GM12873 (cell line): ENCODE measurements around the gene USB1.

Experiments used
- TF ChIP-seq, protein P1 (sequence below): IDR thresholded peaks from 2 replicates; pipeline ENCODE4 v1.5.1; 2012; ENCODE audit warnings: low read depth, mild to moderate bottlenecking, moderate library complexity, low read length, control low read depth; ENCODE audit not compliant: insufficient read depth; ENCODE audit errors: missing control alignments

The USB1 gene

DNA sequence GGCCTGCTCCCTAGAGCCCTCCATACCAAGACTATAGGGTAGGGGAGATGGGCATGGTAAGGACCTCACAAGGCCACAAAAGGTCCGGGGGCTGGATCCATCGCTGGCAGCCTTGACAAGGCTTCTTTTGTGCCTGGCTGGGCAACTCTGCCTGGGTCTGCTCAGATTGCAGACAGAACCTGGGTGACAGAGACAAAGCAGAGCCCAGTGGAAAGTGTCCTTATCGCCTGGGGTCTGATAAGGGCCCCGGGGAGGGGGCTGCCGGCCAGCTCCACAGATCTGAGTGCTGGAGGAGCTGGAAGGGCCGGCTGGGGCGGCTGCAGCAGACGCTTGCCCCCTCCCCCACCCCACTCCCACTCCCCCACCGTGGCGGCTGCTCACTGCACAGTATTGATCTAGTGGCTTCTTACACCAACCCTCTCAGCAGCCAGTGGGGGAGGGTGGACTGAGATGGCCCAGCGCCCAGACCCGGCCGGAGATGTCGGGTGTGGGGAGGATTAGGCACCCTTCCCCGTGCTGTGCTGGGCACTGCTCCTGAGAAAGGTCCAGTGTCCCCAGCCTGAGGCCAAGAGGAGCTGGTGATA lies 31.6 kb downstream of the USB1 start:
- TF ChIP-seq, protein P1, sequence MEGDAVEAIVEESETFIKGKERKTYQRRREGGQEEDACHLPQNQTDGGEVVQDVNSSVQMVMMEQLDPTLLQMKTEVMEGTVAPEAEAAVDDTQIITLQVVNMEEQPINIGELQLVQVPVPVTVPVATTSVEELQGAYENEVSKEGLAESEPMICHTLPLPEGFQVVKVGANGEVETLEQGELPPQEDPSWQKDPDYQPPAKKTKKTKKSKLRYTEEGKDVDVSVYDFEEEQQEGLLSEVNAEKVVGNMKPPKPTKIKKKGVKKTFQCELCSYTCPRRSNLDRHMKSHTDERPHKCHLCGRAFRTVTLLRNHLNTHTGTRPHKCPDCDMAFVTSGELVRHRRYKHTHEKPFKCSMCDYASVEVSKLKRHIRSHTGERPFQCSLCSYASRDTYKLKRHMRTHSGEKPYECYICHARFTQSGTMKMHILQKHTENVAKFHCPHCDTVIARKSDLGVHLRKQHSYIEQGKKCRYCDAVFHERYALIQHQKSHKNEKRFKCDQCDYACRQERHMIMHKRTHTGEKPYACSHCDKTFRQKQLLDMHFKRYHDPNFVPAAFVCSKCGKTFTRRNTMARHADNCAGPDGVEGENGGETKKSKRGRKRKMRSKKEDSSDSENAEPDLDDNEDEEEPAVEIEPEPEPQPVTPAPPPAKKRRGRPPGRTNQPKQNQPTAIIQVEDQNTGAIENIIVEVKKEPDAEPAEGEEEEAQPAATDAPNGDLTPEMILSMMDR, result no peak

DNA sequence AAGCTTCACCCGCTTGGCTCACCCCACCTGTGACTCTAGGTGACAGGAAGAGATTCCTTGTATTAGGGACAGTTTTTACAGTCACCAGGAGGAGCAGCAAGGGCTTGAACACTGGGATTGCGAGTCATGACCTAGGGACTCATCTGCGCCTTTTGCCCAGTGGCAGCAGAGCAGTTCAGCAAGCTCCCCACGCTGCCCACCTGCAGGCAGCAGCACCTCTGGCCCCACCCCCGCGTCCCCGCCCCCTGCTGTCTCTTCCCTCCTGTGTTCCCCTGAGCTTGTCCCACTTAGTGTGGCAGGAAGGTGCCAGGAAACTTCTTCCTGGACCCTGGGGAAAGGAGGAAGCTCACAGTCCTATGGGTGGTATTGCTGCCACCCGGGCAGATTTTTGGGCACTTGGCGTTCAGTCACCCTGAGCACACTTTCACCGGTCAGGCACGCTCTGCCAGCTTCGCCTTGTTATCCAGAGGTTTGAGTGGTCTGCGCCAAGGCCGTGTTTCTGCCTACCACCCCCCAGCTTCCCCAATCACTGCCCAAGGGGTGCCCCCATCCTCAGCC lies 33.0 kb downstream of the USB1 start:
- TF ChIP-seq, protein P1, result no peak

DNA sequence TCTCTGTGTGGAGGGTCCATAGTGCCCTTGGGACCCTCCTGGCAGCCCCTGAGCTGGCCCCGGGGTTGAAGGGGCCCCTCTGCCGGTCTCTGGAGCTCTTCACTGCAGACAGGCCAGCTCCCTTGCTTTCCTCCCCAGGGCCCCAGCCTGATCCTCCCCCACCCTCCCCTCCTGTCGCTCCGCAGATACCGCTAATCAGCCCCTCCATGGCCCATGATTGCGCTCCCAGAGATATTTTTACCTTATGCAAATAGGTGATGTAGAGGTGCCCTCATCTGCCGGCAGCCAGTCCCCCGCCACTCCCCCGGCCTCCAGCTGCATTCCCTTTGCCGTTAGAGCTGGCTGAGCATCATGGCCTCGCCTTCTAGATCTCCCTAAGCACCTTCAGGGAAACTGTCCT lies 33.6 kb downstream of the USB1 start:
- TF ChIP-seq, protein P1, result no peak

DNA sequence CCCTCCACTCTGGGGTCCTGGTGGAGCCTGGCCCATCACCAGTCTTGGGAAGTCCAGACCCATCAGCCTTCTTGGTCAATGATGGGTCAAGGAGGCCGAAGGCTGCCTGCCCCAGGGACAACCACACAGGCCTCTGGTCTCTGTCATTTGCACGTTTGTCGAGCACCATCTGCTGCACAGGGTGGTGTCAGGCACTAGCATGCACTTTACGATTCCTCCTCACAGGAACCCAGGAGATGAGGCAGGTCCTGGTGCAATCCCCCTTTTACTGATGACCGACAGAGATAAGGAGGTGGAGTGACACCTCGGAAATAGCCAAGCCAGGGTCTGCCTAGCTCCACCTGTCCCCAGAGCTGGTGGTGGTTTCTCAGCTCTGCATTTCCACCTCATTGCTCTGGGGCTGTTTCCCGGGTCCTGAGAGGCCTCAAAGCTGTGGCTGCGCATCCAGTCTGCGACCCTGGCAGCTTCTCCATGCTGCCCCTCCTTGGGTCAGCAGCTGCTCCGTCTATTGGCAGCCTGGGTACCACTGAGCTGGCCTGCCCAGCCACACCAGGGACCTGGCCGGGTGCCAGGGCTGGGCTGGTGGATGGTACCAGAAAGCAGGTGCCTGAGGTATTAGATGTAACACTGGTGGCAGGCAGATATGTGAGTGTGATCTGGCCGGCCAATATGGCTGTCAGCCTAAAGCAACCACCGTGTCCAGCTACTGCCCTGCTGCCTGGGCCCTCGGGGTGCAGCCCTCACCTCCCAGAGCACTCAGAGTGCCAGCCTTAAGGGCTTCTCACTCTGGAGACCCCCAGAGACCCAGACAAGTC lies 34.4 kb downstream of the USB1 start:
- TF ChIP-seq, protein P1, result no peak

DNA sequence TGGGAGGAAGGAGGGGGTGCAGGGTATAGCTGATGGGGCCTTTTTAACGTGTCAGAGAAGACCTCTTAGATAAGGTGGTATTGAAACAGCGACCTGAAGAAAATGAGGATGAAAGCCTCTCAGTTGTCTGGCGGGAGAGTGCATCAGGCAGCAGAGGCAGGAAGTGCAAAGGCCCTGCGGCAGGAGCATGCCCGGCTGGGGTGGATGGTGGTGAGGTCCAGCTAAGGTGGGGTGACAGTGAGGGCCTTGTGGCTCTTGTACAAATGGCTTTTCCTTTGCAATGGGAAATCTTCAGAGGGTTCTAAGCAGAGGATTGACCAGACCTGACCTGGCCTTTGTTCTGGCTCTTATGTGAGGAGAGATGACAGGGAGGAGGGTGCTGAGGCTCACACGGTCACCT lies 35.7 kb downstream of the USB1 start:
- TF ChIP-seq, protein P1, result no peak

DNA sequence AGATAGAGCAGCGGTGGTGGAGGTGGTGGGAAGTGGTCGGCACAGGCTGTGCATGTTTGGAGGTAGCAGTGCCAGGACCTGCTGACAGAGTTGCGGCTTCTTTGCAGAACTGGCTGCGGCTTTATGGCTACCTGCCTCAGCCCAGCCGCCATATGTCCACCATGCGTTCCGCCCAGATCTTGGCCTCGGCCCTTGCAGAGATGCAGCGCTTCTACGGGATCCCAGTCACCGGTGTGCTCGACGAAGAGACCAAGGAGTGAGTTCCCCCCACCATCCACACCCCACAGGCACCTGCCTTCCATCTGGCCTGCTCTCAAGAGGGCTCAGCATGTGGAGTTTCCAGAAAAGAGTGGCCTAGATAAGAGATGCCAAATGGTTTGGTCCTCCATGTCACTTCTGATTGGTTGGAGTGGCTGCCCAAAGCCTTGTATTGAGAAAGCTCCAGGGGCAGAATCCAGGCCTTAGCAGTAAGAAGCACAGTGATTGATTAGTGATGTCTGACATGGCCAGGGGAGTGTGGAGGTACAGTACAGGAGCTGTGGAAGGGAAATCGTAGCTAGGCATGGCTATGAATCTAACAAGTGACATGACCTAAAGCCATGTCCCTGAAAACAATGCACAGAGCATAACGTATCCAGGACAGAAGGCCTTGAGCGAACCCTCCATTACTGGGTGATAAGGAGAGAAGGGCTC lies 36.3 kb downstream of the USB1 start:
- TF ChIP-seq, protein P1, result no peak

DNA sequence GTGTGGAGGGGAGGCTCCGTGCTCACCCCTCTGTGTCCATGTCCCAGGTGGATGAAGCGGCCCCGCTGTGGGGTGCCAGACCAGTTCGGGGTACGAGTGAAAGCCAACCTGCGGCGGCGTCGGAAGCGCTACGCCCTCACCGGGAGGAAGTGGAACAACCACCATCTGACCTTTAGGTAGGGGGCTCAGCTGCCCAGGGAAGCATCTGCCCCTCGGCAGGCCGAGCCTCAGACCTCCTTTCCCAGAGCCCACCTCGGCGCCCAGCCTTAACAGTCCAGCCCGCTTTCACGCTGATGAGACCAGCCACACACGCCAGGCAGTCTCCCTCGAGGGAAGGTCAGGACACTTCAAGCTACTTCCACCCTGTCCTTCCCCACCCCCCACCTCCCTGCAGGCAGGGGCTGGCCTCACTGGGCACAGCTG lies 37.0 kb downstream of the USB1 start:
- TF ChIP-seq, protein P1, result no peak
